HG03432 (cell line): ENCODE data around the gene POLD3.
"Not testable (repeated sequence)": the region's sequence is repeated elsewhere in the genome, so short reads cannot be mapped to it uniquely, and the experiment has no call there.

ENCODE experiments used
- ATAC-seq: cut with Tn5 transposase; IDR thresholded peaks from one replicate; pipeline ENCODE4 v1.9.1; 2021; ENCODE audit warnings: mild to moderate bottlenecking, moderate library complexity; ENCODE audit not compliant: unreplicated experiment

The POLD3 gene

GRCh38 chr11:74636630-74637184, 44.3 kb downstream of the POLD3 start:
- ATAC-seq, result no peak

- no peak for ATAC-seq
These were observed 45.3 kb downstream of the POLD3 start for GRCh38 chr11:74637700-74638099.

GRCh38 chr11:74638869-74639268, 46.5 kb downstream of the POLD3 start:
- no peak for ATAC-seq

GRCh38 chr11:74639533-74639932, 47.2 kb downstream of the POLD3 start:
- no peak for ATAC-seq

- ATAC-seq, result no peak
These were observed 48.9 kb downstream of the POLD3 start for GRCh38 chr11:74641289-74641688.

- no peak for ATAC-seq
These were observed 49.5 kb downstream of the POLD3 start for GRCh38 chr11:74641905-74642304.

GRCh38 chr11:74642912-74643311, 50.5 kb downstream of the POLD3 start:
- ATAC-seq, result no peak

- ATAC-seq, result no peak
These were observed 51.7 kb downstream of the POLD3 start for GRCh38 chr11:74644081-74644480.

- no peak for ATAC-seq
These were observed 53.8 kb downstream of the POLD3 start for GRCh38 chr11:74646215-74646614.

GRCh38 chr11:74646954-74647353, 54.6 kb downstream of the POLD3 start:
- no peak for ATAC-seq

GRCh38 chr11:74647404-74647803, 55.0 kb downstream of the POLD3 start:
- no peak for ATAC-seq

GRCh38 chr11:74647831-74648230, 55.4 kb downstream of the POLD3 start:
- no peak for ATAC-seq

GRCh38 chr11:74648894-74649293, 56.5 kb downstream of the POLD3 start:
- no peak for ATAC-seq

GRCh38 chr11:74650498-74650897, 58.1 kb downstream of the POLD3 start:
- ATAC-seq, result no peak

GRCh38 chr11:74654976-74655375, 62.6 kb downstream of the POLD3 start:
- ATAC-seq, result no peak

- not testable (repeated sequence) for ATAC-seq
These were observed 66.7 kb downstream of the POLD3 start for GRCh38 chr11:74659124-74659523.

GRCh38 chr11:74662487-74663103, 70.2 kb downstream of the POLD3 start:
- no peak for ATAC-seq

- ATAC-seq, result no peak
These were observed 70.9 kb downstream of the POLD3 start for GRCh38 chr11:74663315-74663714.

- ATAC-seq, result no peak
These were observed 77.1 kb downstream of the POLD3 start for GRCh38 chr11:74669211-74670160.

GRCh38 chr11:74670171-74670570, 77.8 kb downstream of the POLD3 start:
- no peak for ATAC-seq

- no peak for ATAC-seq
These were observed 79.3 kb downstream of the POLD3 start for GRCh38 chr11:74671520-74672196.
